NCI-H1694 (cell line): Measurements from ENCODE around the gene CCNQ.

ENCODE experiments used
- DNase-seq: peaks from one replicate; lab custom pipeline; 2025; lab: John Stamatoyannopoulos, UW

Gene CCNQ

GRCh38 chrX:153637121-153638040 is 38.4 kb upstream of the CCNQ start:
- DNase-seq, result no peak

DNA sequence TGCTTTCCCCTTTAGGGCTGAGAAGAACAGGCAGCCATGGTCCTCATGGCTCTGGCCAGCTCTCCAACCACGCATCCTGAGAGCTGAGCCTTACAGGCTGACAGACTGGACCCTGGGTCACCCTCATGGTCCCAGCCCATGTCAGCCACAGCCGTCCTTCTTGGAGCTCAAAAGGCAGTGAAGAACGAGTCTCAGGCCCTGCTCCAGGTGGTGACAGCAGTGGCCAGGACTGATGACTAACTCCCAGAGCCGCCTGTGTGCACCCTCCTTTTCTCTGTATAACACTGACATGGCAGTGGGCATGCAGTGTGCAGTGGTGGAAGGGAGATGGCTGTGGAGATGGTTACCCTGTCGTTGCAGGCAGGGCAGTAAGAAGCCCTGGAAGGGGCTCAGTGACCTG is 37.8 kb upstream of the CCNQ start:
- no peak for DNase-seq

- DNase-seq, result no peak
These were observed 37.1 kb upstream of the CCNQ start for GRCh38 chrX:153635788-153636668.

DNA sequence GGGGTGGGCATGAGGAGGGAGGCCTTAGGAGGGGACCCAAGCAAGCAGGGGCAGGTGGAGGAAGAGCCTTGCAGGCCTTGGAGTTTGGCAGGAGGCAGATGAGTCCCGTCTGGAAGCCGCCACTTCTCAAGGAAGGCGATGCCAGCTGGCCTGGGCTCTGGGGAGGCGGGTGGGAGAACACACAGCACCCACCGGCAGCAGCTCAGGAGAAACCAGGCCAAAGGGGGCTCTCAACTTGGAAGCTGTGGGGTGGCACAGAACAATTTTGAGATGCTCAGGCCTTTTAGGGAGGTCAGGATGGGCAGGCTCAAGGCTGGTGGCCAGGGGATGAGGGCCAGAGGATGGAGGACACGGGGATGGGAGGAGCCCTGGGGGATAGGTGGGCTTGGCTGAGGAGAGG is 36.4 kb upstream of the CCNQ start:
- DNase-seq, result no peak

DNA sequence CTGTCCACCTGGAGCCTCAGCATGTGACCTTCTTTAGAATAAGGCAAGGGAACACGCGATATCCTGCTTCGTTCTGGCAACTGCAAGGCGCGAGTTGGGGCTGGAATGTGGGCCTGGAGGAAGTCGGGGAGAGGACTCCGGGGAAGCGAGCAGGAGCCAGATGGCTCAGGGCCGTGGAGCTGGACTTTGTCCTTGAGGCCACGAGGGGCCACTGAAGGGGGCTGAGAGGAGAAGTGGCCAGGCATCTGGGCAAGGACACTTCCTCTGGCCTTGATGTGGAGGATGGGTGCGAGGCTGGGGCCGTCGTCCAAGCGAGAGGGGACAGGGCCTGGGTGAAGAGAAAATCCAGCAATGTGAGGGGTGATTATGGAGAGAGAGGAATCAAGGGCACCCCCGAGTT is 35.9 kb upstream of the CCNQ start:
- no peak for DNase-seq

DNA sequence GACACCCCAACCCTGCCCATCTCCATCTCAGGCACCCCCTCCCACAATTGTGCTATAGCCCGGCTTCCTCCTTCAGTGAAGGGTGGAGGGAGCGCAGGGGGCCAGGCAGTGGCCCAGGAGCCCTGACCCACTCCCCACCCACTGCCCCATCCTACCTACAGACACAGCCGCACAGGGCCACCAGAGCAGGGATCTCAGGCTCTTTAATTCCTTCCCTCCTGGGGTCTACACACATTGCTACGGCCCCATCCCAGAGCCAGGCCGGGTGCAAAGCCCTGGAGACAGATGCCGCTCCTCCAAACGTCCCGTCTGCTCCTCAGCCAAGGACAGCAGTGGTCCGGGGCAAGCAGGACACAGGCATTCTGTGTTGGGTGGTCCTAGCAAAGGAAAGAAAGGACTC is 35.3 kb upstream of the CCNQ start:
- no peak for DNase-seq

GRCh38 chrX:153633607-153634180 is 34.8 kb upstream of the CCNQ start:
- no peak for DNase-seq

DNA sequence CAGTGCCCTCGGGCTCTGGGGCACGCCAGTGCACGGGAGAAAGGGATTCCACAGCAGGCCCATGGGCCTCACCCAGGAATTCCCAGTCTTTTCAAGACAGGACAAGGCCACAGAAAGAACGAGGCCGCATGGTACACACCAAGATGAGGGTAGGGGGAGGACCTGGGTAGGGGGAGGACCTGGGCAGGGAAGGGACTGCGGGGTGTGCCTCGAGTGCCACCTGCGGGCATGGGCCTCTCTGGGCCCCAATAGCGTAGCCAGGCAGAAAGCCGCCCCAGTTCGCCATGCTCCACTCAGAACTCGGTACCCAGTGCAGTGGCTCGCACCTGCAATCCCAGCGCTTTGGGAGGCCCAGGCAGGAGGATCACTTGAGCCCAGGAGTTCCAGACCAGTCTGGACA is 34.1 kb upstream of the CCNQ start:
- DNase-seq, result no peak

GRCh38 chrX:153632595-153632946 is 33.6 kb upstream of the CCNQ start:
- no peak for DNase-seq

DNA sequence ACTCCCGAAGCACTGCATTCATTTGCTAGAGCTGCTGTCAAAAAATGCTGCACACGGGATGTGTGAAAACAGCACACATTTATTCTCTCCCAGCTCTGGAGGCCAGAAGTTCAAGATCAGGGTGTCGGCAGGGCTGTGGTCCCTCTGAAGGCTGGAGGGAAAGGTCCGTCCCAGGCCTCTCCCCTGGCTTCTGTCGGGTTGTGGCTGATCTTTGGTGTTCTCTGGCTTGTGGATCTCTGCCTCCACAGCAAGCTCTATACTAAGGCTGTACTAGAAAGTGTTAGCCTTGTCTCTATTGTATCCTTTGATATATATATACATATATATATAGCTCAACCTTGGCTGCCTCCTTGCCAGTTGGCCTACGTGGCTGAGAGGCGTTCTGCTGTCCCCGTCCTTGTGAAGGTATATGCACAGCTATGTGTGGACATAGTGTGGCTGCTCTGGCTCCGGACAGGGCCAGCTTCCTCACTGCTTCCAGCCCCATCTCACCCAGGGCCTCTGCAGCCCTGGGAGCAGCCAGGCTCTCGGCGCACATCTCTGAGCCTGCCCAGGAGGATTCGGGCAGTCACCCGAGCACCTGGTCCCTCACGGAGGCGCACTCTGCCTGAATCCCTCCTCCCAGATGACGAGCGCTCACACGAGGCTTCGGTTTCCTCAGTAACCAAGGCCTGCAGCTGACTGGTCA is 33.1 kb upstream of the CCNQ start:
- no peak for DNase-seq

GRCh38 chrX:153631346-153631745 is 32.4 kb upstream of the CCNQ start:
- no peak for DNase-seq

DNA sequence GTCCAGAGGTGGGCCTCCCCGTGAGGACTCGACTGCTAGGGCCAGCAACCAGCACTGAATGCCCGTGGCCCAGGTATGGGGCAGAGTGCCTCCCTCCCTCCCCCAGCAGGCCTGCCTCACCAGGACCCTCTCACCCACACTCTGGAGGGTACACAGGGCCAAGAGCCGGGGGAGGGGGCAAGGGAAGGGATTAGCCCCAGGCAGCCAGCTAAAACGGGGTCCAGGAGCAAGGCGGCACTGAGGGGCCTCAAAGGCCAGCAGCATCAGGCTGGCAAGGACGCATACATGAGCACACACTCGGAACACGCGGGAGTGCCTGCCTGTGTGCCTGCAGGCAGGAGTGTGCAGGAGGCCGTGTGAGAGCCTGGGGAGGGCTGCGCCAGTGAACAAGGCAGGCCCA is 29.7 kb upstream of the CCNQ start:
- no peak for DNase-seq

- DNase-seq, result no peak
These were observed 29.2 kb upstream of the CCNQ start for GRCh38 chrX:153628129-153628528.

- no peak for DNase-seq
These were observed 28.8 kb upstream of the CCNQ start for GRCh38 chrX:153627675-153628111.

GRCh38 chrX:153626863-153627674 is 28.1 kb upstream of the CCNQ start:
- DNase-seq, result no peak

- DNase-seq, result no peak
These were observed 27.2 kb upstream of the CCNQ start for GRCh38 chrX:153626025-153626633.

- no peak for DNase-seq
These were observed 26.5 kb upstream of the CCNQ start for GRCh38 chrX:153625271-153626024.

- no peak for DNase-seq
These were observed 25.5 kb upstream of the CCNQ start for GRCh38 chrX:153624196-153625091.
